GM12878 (cell line): ENCODE measurements around the gene PCED1B. TPM values are rescaled to one million over a fixed set of nuclear protein-coding genes. Genes with fewer than 3 reads are reported as not detected.

Experiments
- ASH2L ChIP-seq: fragments of 300-600, 200-600 bp; sonication (generic); IDR thresholded peaks from 2 replicates; pipeline ENCODE4 v1.6.1; 2017; ENCODE audit warnings: low read depth, mild to moderate bottlenecking, borderline replicate concordance
- BHLHE40 ChIP-seq, 2 experiments: fragments of 450-650 bp in 1 of 2; IDR thresholded peaks; 2 replicates each; pipeline ENCODE4 v1.6.1; 2011 to 2017; ENCODE audit warnings: low read depth in 2 of 2, borderline replicate concordance in 1 of 2, improper control_type of control experiment in 1 of 2, low read length in 1 of 2, mild to moderate bottlenecking in 1 of 2
- CTCF ChIP-seq, 3 experiments: IDR thresholded peaks in 2 of 3; conservative IDR thresholded peaks in 1 of 3; 2 replicates each; pipeline ENCODE4 v1.5.1; 2011; ENCODE audit warnings: low read depth in 3 of 3, low read length in 3 of 3, mild to moderate bottlenecking in 3 of 3, control low read depth in 2 of 3, moderate library complexity in 2 of 3, inconsistent platforms in 1 of 3, mixed read lengths in 1 of 3; ENCODE audit not compliant: control insufficient read depth in 2 of 3, insufficient read depth in 1 of 3; ENCODE audit errors: extremely low read depth in 1 of 3
- GATAD2B ChIP-seq: fragments of 450-650 bp; conservative IDR thresholded peaks from 2 replicates; pipeline ENCODE4 v1.6.1; 2017; ENCODE audit warnings: low read depth, mild to moderate bottlenecking, moderate library complexity
- JUNB ChIP-seq: IDR thresholded peaks from 2 replicates; pipeline ENCODE4 v1.6.1; 2016; ENCODE audit warnings: antibody characterized with exemption, mild to moderate bottlenecking
- SKIL ChIP-seq: fragments of 450-650 bp; IDR thresholded peaks from 2 replicates; pipeline ENCODE4 v1.6.1; 2017; ENCODE audit warnings: mild to moderate bottlenecking, low read depth, inconsistent platforms; ENCODE audit not compliant: poor library complexity, severe bottlenecking
- TBL1XR1 ChIP-seq: IDR thresholded peaks from 2 replicates; pipeline ENCODE4 v1.6.1; 2012; ENCODE audit warnings: low read depth, low read length, improper control_type of control experiment
- polyA plus RNA-seq, 11 experiments: library from polyadenylated mRNA; depleted of rRNA in 4 of 11; unstranded in 6 of 11; stranded (reverse) in 5 of 11; fragments of >200 nt; fragmentation: Nextera tagmentation in 4 of 11; fragmentation: Illumina TruSeq in 1 of 11; extraction: Ambion mirVana in 4 of 11; extraction: Trizol in 1 of 11; gene quantifications; 1 replicate in 1 of 11; 2 replicates in 10 of 11; pipeline versions ENCODE4 v1.2.1 to v1.2.3, GENCODE V29; 2011 to 2016; ENCODE audit warnings: inconsistent platforms in 2 of 11, missing spikeins in 2 of 11, low read depth in 1 of 11
- total RNA-seq, 4 experiments: library from RNA; depleted of rRNA in 3 of 4; stranded (reverse); fragments of >200 nt in 3 of 4; fragmentation: Illumina TruSeq in 1 of 4; extraction: Trizol in 1 of 4; gene quantifications; 2 replicates each; pipeline versions ENCODE4 v1.2.1 to v1.2.3, GENCODE V29; 2013 to 2021
- TF ChIP-seq, protein P1 (sequence below): fragments of 450-650 bp; IDR thresholded peaks from 2 replicates; pipeline ENCODE4 v1.6.1; 2017; ENCODE audit warnings: mild to moderate bottlenecking, moderate library complexity

PCED1B gene
- total and polyA plus RNA-seq, 10 of the 15 experiments (the other 5 are each of a cell fraction or from before 2014, with no cell fraction given): 0.80 to 8.8 (median 3.0) TPM

- TF ChIP-seq SKIL: no peak
- no peak for TF ChIP-seq ASH2L
- no peak for TF ChIP-seq CTCF (IDR thresholded peaks at IDR 0.05 in 2 of 3, conservative IDR thresholded peaks at IDR 0.05 in 1 of 3; ENCODE audit: control insufficient read depth in 2 of 3, extremely low read depth in 1 of 3, insufficient read depth in 1 of 3, low read depth in 3 of 3, low read length in 3 of 3)
- no peak for TF ChIP-seq JUNB
- no peak for TF ChIP-seq GATAD2B
- no peak for TF ChIP-seq BHLHE40 (IDR thresholded peaks at IDR 0.05; ENCODE audit: borderline replicate concordance in 1 of 2, low read depth in 2 of 2, low read length in 1 of 2)
- TF ChIP-seq, protein P1, sequence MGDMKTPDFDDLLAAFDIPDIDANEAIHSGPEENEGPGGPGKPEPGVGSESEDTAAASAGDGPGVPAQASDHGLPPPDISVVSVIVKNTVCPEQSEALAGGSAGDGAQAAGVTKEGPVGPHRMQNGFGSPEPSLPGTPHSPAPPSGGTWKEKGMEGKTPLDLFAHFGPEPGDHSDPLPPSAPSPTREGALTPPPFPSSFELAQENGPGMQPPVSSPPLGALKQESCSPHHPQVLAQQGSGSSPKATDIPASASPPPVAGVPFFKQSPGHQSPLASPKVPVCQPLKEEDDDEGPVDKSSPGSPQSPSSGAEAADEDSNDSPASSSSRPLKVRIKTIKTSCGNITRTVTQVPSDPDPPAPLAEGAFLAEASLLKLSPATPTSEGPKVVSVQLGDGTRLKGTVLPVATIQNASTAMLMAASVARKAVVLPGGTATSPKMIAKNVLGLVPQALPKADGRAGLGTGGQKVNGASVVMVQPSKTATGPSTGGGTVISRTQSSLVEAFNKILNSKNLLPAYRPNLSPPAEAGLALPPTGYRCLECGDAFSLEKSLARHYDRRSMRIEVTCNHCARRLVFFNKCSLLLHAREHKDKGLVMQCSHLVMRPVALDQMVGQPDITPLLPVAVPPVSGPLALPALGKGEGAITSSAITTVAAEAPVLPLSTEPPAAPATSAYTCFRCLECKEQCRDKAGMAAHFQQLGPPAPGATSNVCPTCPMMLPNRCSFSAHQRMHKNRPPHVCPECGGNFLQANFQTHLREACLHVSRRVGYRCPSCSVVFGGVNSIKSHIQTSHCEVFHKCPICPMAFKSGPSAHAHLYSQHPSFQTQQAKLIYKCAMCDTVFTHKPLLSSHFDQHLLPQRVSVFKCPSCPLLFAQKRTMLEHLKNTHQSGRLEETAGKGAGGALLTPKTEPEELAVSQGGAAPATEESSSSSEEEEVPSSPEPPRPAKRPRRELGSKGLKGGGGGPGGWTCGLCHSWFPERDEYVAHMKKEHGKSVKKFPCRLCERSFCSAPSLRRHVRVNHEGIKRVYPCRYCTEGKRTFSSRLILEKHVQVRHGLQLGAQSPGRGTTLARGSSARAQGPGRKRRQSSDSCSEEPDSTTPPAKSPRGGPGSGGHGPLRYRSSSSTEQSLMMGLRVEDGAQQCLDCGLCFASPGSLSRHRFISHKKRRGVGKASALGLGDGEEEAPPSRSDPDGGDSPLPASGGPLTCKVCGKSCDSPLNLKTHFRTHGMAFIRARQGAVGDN: no peak
- no peak for TF ChIP-seq TBL1XR1
- TF ChIP-seq, all 136 proteins: peak for 0
Observed at GRCh38 chr12:47189728-47190127, 110.3 kb downstream of the PCED1B start (continued).
